LNCaP clone FGC (cell line): ENCODE results near the gene AP1S1.
A peak's percentile ranks its signal among the peaks of the same experiment; 100 is the strongest.

Experiments
- DNase-seq: peaks from one replicate; pipeline ENCODE4 v3.0.0-alpha.2; 2011; ENCODE audit warnings: low read depth
- H3K4me3 ChIP-seq: 2 replicates; pipeline ENCODE4 v1.5.1; 2011; ENCODE audit warnings: mild to moderate bottlenecking, low read depth, low read length, control low read depth
- CTCF ChIP-seq: IDR thresholded peaks from 2 replicates; pipeline ENCODE4 v1.5.1; 2012; ENCODE audit warnings: mild to moderate bottlenecking; ENCODE audit not compliant: control insufficient read depth, insufficient read depth; ENCODE audit errors: extremely low read depth

The AP1S1 gene

GRCh38 chr7:101133621-101134398 is 20.5 kb upstream of the AP1S1 start:
- DNase-seq: no peak
- no peak overlapping the region for H3K4me3 ChIP-seq
- no peak for TF ChIP-seq CTCF

- no peak overlapping the region for H3K4me3 ChIP-seq
- no peak for TF ChIP-seq CTCF
- DNase-seq: no peak
These were observed 19.8 kb upstream of the AP1S1 start for GRCh38 chr7:101134399-101134980.

GRCh38 chr7:101137651-101138212 is 16.5 kb upstream of the AP1S1 start:
- no peak for TF ChIP-seq CTCF
- H3K4me3 ChIP-seq: no peak overlapping the region

GRCh38 chr7:101138213-101138870 is 15.9 kb upstream of the AP1S1 start:
- H3K4me3 ChIP-seq: no peak overlapping the region
- peak; percentile 48 for TF ChIP-seq CTCF
- DNase-seq: no peak

More at GRCh38 chr7:101137651-101138212, 16.5 kb upstream of the AP1S1 start:
- no peak for DNase-seq

- DNase-seq: no peak
- no peak for TF ChIP-seq CTCF
- no peak overlapping the region for H3K4me3 ChIP-seq
These were observed 14.0 kb upstream of the AP1S1 start for GRCh38 chr7:101140339-101140699.

GRCh38 chr7:101140746-101141382 is 13.4 kb upstream of the AP1S1 start:
- DNase-seq: no peak
- no peak overlapping the region for H3K4me3 ChIP-seq
- no peak for TF ChIP-seq CTCF
